Subcutaneous adipose tissue (tissue), 4 donors: ENCODE measurements around the gene DMBX1. TPM values are rescaled to one million over a fixed set of nuclear protein-coding genes. Genes with fewer than 3 reads are reported as not detected.

Experiments used
- total RNA-seq, 4 donors: library from RNA; depleted of rRNA; stranded (reverse); fragments of >200 nt; gene quantifications; one replicate each; pipeline ENCODE4 v1.1.0, GENCODE V29; 2016
- TF ChIP-seq, protein P1 (sequence below): fragments of 450-650 bp; IDR thresholded peaks from one replicate; pipeline ENCODE4 v1.5.1; 2016; ENCODE audit warnings: low read depth, mild to moderate bottlenecking, control low read depth, antibody characterized with exemption, moderate library complexity

Gene DMBX1
- total RNA-seq, 4 donors from 2014 or later = not detected

DNA sequence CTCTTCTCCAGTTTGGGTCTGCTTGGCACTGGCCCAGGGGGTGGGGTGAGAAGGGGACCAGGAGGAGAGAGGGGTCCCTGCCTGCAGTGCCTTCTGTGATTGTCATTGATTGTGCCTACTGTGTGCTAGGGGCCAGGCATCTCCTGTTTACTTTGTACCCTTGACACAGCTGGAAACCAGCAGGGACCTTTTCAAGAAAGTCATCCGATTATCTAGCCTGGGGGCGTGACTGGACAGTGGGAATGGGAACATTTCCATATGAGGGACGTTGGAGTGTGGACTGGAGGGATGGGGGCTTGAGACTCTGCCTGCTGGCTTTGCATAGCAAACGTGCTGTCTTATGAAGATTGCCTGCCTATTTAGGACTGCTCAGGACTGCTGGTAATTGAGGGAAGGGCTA is 19.8 kb upstream of the DMBX1 start:
- TF ChIP-seq, protein P1, sequence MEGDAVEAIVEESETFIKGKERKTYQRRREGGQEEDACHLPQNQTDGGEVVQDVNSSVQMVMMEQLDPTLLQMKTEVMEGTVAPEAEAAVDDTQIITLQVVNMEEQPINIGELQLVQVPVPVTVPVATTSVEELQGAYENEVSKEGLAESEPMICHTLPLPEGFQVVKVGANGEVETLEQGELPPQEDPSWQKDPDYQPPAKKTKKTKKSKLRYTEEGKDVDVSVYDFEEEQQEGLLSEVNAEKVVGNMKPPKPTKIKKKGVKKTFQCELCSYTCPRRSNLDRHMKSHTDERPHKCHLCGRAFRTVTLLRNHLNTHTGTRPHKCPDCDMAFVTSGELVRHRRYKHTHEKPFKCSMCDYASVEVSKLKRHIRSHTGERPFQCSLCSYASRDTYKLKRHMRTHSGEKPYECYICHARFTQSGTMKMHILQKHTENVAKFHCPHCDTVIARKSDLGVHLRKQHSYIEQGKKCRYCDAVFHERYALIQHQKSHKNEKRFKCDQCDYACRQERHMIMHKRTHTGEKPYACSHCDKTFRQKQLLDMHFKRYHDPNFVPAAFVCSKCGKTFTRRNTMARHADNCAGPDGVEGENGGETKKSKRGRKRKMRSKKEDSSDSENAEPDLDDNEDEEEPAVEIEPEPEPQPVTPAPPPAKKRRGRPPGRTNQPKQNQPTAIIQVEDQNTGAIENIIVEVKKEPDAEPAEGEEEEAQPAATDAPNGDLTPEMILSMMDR = no peak

DNA sequence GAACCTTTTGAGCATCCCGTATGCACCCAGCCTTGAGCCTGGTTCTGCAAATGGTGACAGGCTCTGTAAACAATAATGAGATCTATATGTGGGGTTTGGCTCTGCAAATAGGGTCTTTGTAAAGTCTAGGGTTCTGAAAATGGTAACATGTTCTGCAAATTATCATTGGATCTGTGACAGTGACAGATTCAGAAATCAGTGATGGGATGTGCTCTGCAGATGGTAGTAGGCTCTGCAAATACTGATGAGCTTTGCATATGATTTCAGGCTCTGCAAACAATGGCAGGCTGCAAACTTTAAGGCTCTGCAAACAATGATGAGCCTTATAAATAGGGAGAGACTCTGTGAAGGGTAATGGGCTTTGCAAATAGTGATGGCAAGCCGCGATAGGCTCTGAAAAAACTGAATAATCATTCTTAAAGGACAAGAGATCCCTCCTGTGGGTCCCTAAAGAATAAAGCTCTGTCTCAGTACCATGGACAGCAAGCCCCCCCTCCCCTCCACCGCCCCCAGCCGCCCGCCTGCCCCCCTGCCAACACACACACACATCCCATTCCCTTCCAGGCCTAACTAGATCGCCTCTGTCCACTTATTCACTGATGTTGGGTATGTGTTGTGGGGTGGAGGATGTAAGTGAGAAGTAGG is 17.7 kb upstream of the DMBX1 start:
- TF ChIP-seq, protein P1 = no peak

DNA sequence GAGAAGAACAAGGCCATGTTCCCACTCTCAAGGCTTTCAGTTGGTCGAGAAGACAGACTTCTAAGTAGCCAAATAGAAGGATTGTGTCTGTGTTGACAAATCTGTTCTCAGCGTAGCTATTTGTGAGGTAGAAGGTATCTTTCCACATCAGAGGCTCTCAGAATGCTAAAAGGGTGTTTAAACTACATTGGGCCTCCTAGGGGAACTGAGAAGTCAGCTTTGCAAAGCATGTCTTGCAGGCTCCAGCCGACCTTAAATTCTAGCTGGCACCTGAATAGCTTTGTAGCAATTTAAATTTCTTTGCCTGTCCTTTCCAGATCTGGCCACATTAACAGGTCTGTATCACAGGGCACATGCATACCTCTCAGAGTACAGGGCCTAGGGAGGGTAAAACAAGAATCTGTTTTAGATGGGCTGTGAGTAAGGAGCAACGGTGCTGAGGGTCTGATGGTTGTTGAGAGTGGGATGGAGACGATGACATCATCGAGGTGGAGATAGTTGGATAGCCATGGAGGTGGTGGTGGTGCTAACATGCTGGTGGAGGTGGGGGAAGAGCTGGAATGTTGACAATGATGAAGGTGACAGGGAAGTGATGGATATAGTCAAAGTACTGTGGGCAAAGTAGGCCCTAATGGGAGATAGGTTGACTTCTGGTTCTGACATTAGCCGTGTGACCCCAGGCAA is 17.0 kb upstream of the DMBX1 start:
- TF ChIP-seq, protein P1 = no peak

DNA sequence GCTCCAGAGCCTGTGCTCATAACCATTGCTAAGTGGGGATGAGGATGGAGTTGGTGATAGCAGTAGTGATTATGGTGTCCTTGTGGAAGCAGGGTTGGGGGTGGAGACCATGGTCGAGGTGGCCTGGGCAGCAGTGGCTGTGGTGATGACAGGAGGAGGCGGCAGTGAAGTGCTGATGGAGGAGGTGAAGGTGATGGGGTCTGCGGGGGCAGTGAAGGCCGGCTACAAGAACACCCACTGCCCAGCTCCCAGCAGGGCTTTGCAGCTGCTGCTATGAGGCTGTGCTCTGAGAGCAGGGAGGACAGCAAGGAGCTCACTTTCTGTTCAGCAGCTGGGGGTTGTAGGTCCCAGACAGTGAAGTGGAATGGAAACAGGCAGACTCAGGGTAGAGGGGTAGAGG is 15.6 kb upstream of the DMBX1 start:
- TF ChIP-seq, protein P1 = no peak

DNA sequence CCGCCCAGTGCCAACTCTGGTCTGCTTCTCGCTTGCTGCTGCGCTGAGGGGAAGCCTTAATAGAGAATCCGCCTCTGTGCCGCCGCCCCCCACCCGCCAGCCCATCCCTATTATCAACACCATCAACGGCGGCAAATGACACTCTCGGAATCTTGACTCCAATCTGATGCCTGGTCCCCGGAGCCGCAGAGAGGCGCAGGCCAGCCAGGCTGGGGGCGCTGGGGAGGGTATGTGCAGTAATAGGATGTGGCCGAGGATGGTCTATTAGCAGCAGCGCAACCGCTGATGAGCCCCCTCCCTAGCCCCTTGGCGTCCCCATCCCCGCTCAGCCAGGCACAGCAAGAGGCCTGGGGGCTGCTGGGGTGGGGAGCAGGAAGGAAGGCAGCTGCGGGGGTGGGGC is 15.1 kb upstream of the DMBX1 start:
- TF ChIP-seq, protein P1 = no peak

DNA sequence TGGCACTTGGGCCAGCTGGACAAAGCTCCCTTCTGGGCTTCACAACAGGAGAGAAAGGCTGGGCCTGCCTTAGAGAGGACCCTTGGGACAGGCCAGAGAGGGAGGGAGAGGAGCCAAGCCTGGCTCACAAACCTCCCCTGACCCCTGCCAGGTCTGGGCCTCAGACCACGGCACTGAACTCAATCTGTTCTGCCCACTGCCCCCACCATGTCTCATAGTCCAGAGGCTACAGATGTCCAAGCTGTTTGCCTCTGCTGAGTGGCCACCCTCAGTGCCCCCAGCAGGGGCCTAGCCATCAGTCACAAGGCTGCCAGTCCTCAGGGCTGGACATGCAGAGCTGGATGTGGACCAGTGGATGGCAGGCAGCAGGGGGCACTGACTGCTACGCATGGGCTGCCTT is 13.0 kb upstream of the DMBX1 start:
- TF ChIP-seq, protein P1 = no peak

DNA sequence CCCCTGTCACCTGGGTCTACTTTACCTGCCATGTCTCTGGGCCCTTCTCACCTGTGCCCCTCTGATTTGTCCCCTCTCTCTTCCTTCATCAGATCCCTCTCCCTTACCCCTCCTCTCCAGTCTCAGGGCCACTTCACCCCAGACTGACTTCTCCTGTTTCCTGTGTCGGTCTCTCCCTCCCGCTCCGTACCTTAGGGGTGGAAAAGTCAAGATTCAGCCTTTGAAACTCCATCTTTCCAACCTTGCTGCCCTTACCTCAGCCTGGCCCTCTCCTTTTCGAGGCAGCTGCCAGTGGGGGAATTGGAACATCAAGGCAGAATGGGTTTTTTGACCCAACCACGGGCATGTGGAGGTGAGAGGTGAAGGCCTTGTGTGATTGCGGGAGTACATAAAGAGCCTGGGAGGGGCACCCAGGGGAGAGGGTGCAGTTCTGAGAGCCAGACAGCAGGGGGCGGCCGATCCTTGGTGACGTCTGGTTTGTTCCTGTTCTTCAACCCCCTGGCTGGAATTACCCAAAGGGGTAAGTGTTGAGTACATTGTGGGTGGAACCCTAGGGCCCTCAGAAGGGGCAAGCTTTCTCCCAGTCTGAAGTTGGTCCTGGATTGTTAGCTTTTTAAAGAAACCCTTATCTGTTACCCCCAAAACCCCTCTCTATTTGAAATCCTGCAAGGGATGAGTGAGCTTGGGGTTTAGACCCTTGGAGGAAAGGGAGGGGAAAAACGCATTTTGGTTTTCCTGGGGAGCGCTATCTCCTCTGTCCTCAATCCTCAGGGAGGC is 12.3 kb upstream of the DMBX1 start:
- TF ChIP-seq, protein P1 = no peak
